ENCODE data around the gene NUTM2D.
"Not testable (repeated sequence)": the region's sequence is repeated elsewhere in the genome, so short reads cannot be mapped to it uniquely, and the experiment has no call there.

GRCh38 chr10:87327958-87328357 lies 29.6 kb upstream of the NUTM2D start:
- TF ChIP-seq POLR2AphosphoS5 (IDR thresholded peaks at IDR 0.05; ENCODE audit: borderline replicate concordance, low read depth, low read length); EZH2 (IDR thresholded peaks at IDR 0.05): not testable (repeated sequence)
